ENCODE results near the gene LRFN4.

- no peak for TF ChIP-seq CTCF (conservative IDR thresholded peaks at IDR 0.05; ENCODE audit: low read length)
- no peak for TF ChIP-seq EZH2phosphoT487 (IDR thresholded peaks at IDR 0.05; ENCODE audit: borderline replicate concordance, low read depth, low read length)
These were observed 5.1 kb downstream of the LRFN4 start for GRCh38 chr11:66861774-66862558.

Measured in OCI-LY7 (cell line).